Fibroblast of the aortic adventitia (primary cell): ENCODE results near the gene CLDN19. TPM values are rescaled to one million over a fixed set of nuclear protein-coding genes. Genes with fewer than 3 reads are reported as not detected.

Source experiments
- DNase-seq: peaks from one replicate; pipeline ENCODE4 v3.0.0-alpha.2; 2010; ENCODE audit warnings: low read depth
- H3K4me3 ChIP-seq: 2 replicates; pipeline ENCODE4 v1.5.1; 2011; ENCODE audit warnings: low read depth, mild to moderate bottlenecking, control low read depth, low read length, moderate library complexity
- CTCF ChIP-seq: IDR thresholded peaks from 2 replicates; pipeline ENCODE4 v1.5.1; 2011; ENCODE audit warnings: mild to moderate bottlenecking, low read length, control low read depth, inconsistent platforms; ENCODE audit not compliant: insufficient read depth
- total RNA-seq: library from RNA; depleted of rRNA; stranded (reverse); fragments of >200 nt; gene quantifications from 2 replicates; pipeline ENCODE4 v1.2.3, GENCODE V29; 2012; ENCODE audit warnings: low replicate concordance

Gene CLDN19
- total RNA-seq, 1 donor, result not detected

GRCh38 chr1:42780176-42780575 lies 40.1 kb upstream of the CLDN19 start:
- no peak overlapping the region for H3K4me3 ChIP-seq
- DNase-seq, result no peak
- no peak for TF ChIP-seq CTCF

DNA sequence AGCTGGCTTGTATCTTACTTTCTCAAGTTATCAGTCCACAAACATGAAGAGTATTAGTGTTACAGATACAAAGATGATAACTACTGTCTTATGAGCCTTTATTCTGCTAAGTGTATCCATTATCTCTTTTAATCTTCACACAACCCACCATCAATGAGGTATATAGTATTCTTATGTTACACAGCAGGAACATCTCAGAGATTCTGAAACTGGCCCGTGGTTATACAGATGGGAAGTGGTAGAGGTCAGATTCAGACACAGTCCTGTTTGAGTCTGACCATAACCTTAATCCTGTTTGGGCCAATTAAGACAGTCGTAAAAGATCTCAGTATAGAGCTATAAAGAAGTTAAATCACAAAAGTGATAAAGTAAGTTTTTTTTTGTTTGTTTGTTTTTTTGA lies 39.7 kb upstream of the CLDN19 start:
- DNase-seq, result no peak
- TF ChIP-seq CTCF, result no peak
- H3K4me3 ChIP-seq, result no peak overlapping the region

- no peak overlapping the region for H3K4me3 ChIP-seq
- peak; percentile 78 for TF ChIP-seq CTCF
- peak; percentile 52 for DNase-seq
These were observed 37.8 kb upstream of the CLDN19 start for GRCh38 chr1:42777852-42778251.

GRCh38 chr1:42776502-42776901 lies 36.5 kb upstream of the CLDN19 start:
- no peak for DNase-seq
- H3K4me3 ChIP-seq, result no peak overlapping the region
- TF ChIP-seq CTCF, result no peak

DNA sequence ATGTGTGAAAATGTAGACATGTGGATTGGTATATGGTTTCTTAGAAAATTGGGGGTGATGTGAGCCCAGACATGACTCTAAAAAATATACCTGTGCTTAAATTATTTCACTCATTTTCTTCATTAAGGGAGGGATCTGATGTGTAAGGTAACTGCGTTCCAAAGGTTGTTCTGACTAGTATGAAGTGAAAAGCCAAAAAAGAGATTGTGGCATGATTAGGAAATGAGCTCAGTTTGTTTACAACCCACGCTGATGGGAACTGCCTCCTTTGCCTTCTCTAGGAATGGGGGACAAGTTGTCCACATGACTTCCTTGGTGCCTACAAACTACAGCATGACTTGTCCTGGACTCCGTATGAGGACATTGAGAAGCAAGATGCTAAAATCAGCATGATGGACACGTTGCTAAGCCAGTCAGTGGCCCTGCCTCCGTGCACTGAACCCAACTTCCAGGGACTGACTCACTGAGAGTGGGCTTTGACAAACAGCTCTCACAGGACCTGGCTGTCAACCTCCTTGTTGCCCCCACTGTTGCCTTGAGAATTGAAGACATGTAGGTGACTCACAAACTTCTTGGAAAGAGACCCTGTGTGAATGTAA lies 35.0 kb upstream of the CLDN19 start:
- H3K4me3 ChIP-seq, result no peak overlapping the region
- no peak for DNase-seq
- TF ChIP-seq CTCF, result no peak

GRCh38 chr1:42773420-42773819 lies 33.4 kb upstream of the CLDN19 start:
- TF ChIP-seq CTCF, result no peak
- no peak for DNase-seq
- no peak overlapping the region for H3K4me3 ChIP-seq

- TF ChIP-seq CTCF, result no peak
- no peak for DNase-seq
- no peak overlapping the region for H3K4me3 ChIP-seq
These were observed 29.8 kb upstream of the CLDN19 start for GRCh38 chr1:42769811-42770210.
